Activated CD4-positive, alpha-beta T cell treated with anti-CD3 and anti-CD28 coated beads, Interleukin-2, amount 10 ng/mL, durations not matched to agents 24 days and 14 days (primary cell): ENCODE measurements around the gene EHBP1. TPM values are rescaled to one million over a fixed set of nuclear protein-coding genes. Genes with fewer than 3 reads are reported as not detected.

Experiments
- DNase-seq: peaks from one replicate; pipeline ENCODE4 v3.0.0; 2022
- H3K27ac Mint-ChIP-seq: one replicate; pipeline ENCODE4 v1.8.0; 2022; ENCODE audit warnings: mild to moderate bottlenecking, mixed read lengths
- H3K27me3 Mint-ChIP-seq: one replicate; pipeline ENCODE4 v1.8.0; 2022; ENCODE audit warnings: mixed read lengths
- H3K36me3 Mint-ChIP-seq: one replicate; pipeline ENCODE4 v1.8.0; 2022; ENCODE audit warnings: low read depth, mild to moderate bottlenecking, mixed read lengths
- H3K4me1 Mint-ChIP-seq: one replicate; pipeline ENCODE4 v1.8.0; 2021; ENCODE audit warnings: mixed read lengths
- H3K4me3 Mint-ChIP-seq: one replicate; pipeline ENCODE4 v1.8.0; 2022; ENCODE audit warnings: mild to moderate bottlenecking, moderate library complexity, mixed read lengths
- H3K9me3 Mint-ChIP-seq: one replicate; pipeline ENCODE4 v1.8.0; 2021; ENCODE audit warnings: mixed read lengths
- intact Hi-C: fragments of 100-400 bp; cut with micrococcal nuclease; formaldehyde crosslinking; loops from one replicate; pipeline ENCODE4 v1.15.1; 2023
- total RNA-seq: library from RNA; stranded (reverse); gene quantifications from 2 replicates; pipeline ENCODE4 v1.2.3, GENCODE V29; 2022

Gene EHBP1
- total RNA-seq, 1 donor from 2014 or later: 27.4 TPM

DNA sequence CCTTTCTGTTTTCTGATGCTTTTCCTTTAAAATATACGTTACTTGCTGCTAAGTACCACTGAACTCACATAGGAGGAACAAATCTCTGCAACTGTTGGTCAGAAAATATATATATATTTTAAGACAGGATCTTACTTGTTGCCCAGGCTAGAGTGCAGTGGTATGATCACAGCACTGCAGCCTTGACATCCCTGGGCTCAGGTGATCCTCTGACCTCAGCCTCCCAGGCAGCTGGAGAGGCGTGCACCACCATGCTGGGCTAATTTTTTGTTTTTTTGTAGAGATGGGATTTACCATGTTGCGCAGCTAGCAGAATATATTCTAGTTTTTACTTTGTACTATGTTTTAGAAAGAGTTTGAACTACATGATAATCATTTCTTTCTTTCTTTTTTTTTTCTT is 51.5 kb downstream of the EHBP1 start:
- H3K4me3 Mint-ChIP-seq: no peak overlapping the region

DNA sequence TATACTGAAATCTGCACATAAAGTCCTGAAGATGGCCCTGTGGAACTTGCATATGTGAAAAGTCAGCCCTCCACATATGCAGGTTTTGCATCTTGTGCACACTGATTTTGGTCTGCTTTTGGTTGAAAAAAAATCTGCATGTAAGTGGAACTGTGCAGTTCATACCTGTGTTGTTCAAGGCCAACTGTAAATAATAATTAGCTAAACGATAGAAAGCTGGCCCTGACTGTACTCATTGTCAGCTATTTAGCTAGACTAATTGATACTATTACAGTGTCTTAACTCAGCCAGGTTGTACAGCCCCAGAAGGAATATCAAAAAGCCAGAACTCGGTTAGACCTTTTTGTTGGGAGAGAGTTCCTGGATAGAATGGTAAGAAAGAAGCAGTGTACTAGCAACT is 54.5 kb downstream of the EHBP1 start:
- DNase-seq: no peak
- Mint-ChIP-seq H3K27ac (no peak overlapping the region), H3K9me3 (no peaks in the 10 kb centered on the region), H3K4me1 (peaks cover 1% of the 10 kb centered on the region), H3K36me3 (no peaks in the 10 kb centered on the region), H3K4me3 (no peak overlapping the region), H3K27me3 (no peaks in the 10 kb centered on the region)
- intact Hi-C loops: no loop called here

More for the DNA sequence above, 51.5 kb downstream of the EHBP1 start:
- peaks cover 4% of the 10 kb centered on the region for H3K9me3 Mint-ChIP-seq
- H3K27ac Mint-ChIP-seq: no peak overlapping the region
- intact Hi-C loops: no loop called here
- no peaks in the 10 kb centered on the region for H3K27me3 Mint-ChIP-seq
- H3K36me3 Mint-ChIP-seq: no peaks in the 10 kb centered on the region
- peaks cover 1% of the 10 kb centered on the region for H3K4me1 Mint-ChIP-seq
- DNase-seq: no peak

DNA sequence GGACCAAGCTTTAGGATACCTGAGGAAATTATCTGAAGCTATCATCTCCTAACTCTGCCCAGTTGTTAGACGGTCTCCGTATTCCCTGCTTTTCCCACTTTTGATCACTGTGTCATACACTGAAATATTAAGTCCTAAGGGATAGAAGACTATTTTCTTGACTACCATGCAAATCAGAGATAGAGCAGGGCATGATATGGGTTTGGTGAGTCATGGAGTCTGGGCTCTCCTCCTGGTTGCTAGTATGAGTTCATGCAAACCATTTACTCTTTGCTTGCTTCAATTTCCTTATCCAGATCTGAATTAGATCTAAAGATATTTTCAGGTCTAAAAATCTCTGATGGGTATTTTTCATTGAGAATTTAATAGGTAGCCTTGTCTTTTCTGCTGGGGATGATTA is 55.0 kb downstream of the EHBP1 start:
- no peak for DNase-seq
- Mint-ChIP-seq H3K9me3 (no peaks in the 10 kb centered on the region), H3K4me1 (no peaks in the 10 kb centered on the region), H3K36me3 (no peaks in the 10 kb centered on the region), H3K27ac (no peak overlapping the region), H3K27me3 (no peaks in the 10 kb centered on the region), H3K4me3 (no peak overlapping the region)
- intact Hi-C loops: no loop called here

DNA sequence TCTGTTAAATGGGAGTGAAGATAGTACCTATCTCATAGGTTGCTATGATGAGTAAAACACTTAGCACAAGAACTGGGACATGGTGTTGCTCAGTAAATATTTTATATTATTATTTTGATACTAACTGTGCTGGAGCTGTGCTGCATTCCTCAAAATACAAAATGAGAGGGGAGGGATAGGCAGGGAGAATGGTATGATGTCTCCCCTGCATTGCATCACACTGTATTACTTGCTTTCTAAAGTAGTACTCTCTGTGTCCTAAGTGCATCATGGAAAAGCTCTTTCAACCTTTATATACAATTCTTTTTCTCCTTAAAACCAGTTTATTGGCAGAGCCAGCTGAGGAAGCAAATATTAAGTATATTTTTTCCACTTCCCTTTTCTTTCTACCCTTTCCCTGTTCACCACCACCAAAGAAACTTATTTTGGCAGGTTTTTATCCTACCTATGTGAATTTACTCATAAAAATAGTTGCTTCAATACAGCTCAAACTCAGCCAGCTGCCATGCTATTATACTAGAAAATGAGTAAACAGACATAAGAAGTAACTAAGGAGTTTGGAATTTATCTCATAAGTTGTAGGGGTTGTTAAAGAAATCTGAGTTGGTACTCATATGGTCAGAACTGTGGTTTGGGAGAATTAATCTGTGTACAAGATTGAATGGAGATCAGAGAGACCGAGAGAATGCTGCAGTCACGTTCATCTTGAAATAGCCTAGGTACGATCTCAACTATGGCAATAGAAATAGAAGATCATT is 60.3 kb downstream of the EHBP1 start:
- H3K36me3 Mint-ChIP-seq: no peaks in the 10 kb centered on the region
- no peaks in the 10 kb centered on the region for H3K27me3 Mint-ChIP-seq
- no peak overlapping the region for H3K4me3 Mint-ChIP-seq
- H3K27ac Mint-ChIP-seq: no peak overlapping the region
- no peaks in the 10 kb centered on the region for H3K4me1 Mint-ChIP-seq
- H3K9me3 Mint-ChIP-seq: no peaks in the 10 kb centered on the region
- DNase-seq: no peak
- intact Hi-C loops: no loop called here

DNA sequence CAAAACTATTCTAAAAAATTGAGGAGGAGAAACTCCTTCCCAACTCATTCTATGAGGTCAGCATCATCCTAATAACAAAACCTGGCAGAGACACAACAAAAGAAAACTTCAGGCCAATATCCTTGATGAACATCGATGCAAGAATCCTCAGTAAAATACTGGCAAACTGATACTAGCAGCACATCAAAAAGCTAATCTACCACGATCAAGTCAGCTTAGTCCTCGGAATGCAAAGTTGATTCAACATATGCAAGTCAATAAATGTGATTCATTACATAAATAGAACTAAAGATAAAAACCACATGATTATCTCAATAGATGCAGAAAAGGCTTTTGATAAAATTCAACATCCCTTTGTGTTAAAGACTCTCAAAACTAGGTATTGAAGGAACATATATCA is 63.1 kb downstream of the EHBP1 start:
- H3K36me3 Mint-ChIP-seq: no peaks in the 10 kb centered on the region
- no peak overlapping the region for H3K4me3 Mint-ChIP-seq
- no peak overlapping the region for H3K27ac Mint-ChIP-seq
- no peaks in the 10 kb centered on the region for H3K4me1 Mint-ChIP-seq
- no peak for DNase-seq
- intact Hi-C loops: no loop called here
- no peaks in the 10 kb centered on the region for H3K9me3 Mint-ChIP-seq
- no peaks in the 10 kb centered on the region for H3K27me3 Mint-ChIP-seq

DNA sequence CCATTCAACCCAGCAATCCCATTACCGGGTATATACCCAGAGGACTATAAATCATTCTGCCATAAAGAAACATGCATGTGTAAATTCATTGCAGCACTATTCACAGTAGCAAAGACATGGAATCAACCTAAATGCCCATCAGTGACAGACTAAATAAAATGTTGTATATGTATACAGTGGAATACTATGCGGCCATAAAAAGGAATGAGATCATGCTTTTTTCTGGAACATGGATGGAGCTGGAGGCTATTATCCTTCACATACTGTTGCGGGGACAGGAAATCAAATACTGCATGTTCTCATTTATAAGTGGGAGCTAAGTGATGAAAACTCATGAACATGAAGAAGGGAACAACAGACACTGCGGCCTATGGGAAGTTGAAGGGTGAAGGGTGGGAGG is 65.1 kb downstream of the EHBP1 start:
- no peak overlapping the region for H3K4me3 Mint-ChIP-seq
- H3K27ac Mint-ChIP-seq: no peak overlapping the region
- H3K36me3 Mint-ChIP-seq: no peaks in the 10 kb centered on the region
- intact Hi-C loops: no loop called here
- no peaks in the 10 kb centered on the region for H3K9me3 Mint-ChIP-seq
- no peaks in the 10 kb centered on the region for H3K27me3 Mint-ChIP-seq
- DNase-seq: no peak
- peaks cover 2% of the 10 kb centered on the region for H3K4me1 Mint-ChIP-seq

DNA sequence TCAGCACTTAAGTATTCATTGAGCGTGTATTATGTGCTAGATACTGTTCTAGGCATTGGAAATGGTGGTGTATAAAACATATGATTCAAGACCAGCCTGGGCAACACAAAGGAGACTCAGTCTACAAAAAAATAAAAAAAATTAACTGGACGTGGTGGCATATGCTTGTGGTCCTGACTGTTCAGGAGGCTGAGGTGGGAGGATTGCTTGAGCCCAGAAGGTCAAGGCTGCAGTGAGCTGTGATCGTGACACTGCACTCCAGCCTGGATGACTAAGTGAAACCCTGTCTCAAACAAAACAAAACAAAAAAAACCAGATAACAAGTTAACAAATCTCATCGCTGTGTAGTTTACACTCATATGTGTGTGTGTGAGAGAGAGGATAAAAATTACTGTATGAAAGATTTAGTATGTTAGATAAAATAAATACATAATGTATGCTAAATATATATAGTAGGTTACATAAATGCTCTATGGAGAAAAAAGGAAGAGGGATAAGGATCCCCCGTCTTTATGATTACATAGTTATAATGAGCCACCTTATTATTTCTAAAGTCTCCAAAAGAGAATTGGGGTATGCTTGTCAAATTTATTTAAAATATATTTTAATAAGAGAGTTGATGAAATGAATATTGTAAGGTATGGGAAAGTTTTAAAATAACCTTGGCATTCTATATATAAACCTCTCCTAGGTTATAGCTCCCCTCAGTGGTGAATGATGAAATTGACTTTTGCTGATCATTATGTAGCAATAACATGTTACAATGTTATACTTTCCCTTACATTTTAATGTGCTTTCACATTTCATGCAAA is 69.2 kb downstream of the EHBP1 start:
- DNase-seq: peak; percentile 68
- Mint-ChIP-seq H3K27ac (no peak overlapping the region), H3K36me3 (no peaks in the 10 kb centered on the region), H3K9me3 (no peaks in the 10 kb centered on the region), H3K27me3 (no peaks in the 10 kb centered on the region), H3K4me1 (peaks cover 2% of the 10 kb centered on the region), H3K4me3 (no peak overlapping the region)
- intact Hi-C loops: loop anchor here (1.0 kb wide), 1 partner anchor 317 kb away; no protein-coding TSS in a partner anchor

DNA sequence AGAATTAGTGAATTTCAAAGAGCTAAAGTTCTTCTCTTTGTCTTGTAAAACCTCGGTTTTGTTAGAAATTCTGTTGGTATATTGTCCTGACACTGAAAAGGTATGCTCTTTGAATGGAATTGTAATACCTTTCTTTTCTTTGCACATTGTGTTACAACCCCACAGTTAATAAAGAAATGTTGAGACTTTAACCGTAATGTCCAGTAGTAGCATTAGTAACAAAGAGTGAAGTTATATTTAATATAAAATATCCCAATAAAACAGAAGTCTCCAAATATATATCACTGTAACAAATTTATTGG is 69.8 kb downstream of the EHBP1 start:
- H3K27me3 Mint-ChIP-seq: no peaks in the 10 kb centered on the region
- no peaks in the 10 kb centered on the region for H3K9me3 Mint-ChIP-seq
- intact Hi-C loops: loop anchor here (1.0 kb wide), 1 partner anchor 318 kb away; no protein-coding TSS in a partner anchor
- peaks cover 2% of the 10 kb centered on the region for H3K4me1 Mint-ChIP-seq
- no peaks in the 10 kb centered on the region for H3K36me3 Mint-ChIP-seq
- no peak overlapping the region for H3K27ac Mint-ChIP-seq
- no peak for DNase-seq
- no peak overlapping the region for H3K4me3 Mint-ChIP-seq

DNA sequence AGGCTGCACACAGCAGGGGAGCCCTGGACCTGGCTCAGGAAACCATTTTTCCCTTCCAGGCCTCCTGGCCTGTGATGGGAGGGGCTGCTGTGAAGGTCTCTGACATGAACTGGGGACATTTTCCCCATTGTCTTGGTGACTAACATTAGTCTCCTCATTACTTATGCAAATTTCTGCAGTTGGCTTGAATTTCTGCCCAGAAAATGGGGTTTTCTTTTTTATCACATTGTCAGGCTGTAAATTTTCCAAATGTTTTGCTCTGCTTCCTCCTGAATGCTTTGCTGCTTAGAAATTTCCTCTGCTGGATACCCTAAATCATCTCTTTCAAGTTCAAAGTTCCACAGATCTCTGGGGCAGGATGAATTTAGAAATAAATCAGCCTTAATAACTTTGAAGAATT is 78.2 kb downstream of the EHBP1 start:
- DNase-seq: no peak
- peaks cover 5% of the 10 kb centered on the region for H3K9me3 Mint-ChIP-seq
- no peaks in the 10 kb centered on the region for H3K27me3 Mint-ChIP-seq
- H3K36me3 Mint-ChIP-seq: peaks cover 6% of the 10 kb centered on the region
- intact Hi-C loops: no loop called here
- H3K4me3 Mint-ChIP-seq: no peak overlapping the region
- H3K27ac Mint-ChIP-seq: no peak overlapping the region
- peaks cover 5% of the 10 kb centered on the region for H3K4me1 Mint-ChIP-seq

DNA sequence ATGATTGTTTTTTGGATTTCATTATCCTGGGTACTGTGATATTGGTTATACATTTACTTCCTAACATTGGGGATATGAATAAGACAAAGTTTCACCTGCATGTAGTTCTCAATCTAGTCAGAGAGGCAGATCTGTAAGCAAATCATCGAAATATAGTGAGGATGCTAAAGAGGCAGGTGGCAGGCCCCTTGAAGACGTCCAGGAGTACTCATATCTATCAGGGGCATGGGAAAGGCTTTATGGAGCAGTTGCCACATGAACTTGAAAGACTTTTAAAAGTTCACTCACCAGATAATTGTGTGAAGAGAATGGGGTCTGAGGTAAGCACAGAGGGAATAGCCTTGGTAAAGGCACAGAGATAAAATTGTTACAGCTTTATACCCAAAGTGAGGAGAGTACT is 78.8 kb downstream of the EHBP1 start:
- Mint-ChIP-seq H3K4me1 (peaks cover 5% of the 10 kb centered on the region), H3K27ac (no peak overlapping the region), H3K36me3 (peaks cover 6% of the 10 kb centered on the region), H3K9me3 (peaks cover 5% of the 10 kb centered on the region), H3K27me3 (no peaks in the 10 kb centered on the region), H3K4me3 (no peak overlapping the region)
- intact Hi-C loops: no loop called here
- DNase-seq: no peak

DNA sequence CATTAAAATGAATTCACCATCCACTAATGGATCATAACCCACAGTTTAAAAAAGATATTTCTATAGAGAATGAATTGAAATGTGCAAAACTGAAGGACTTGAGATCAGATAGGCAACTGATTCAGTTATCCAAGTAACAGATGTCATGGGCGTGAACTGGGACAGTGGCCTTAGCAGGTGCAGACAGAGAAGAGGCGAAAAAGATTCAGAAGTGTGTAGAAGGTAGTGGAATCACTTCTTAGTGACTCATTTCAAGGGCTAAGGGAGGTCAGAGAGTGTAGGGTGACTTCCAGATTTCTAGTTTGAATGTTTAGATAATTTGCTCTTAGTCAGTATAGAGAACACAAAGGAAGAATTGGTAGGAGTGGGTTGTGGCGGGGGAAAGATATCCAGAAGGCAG is 79.7 kb downstream of the EHBP1 start:
- Mint-ChIP-seq H3K4me3 (no peak overlapping the region), H3K27me3 (no peaks in the 10 kb centered on the region), H3K27ac (no peak overlapping the region), H3K9me3 (peaks cover 5% of the 10 kb centered on the region), H3K36me3 (peaks cover 6% of the 10 kb centered on the region), H3K4me1 (peaks cover 11% of the 10 kb centered on the region)
- intact Hi-C loops: loop anchor here (5.0 kb wide), 2 partner anchors 262 to 757 kb away; no protein-coding TSS in a partner anchor
- no peak for DNase-seq

DNA sequence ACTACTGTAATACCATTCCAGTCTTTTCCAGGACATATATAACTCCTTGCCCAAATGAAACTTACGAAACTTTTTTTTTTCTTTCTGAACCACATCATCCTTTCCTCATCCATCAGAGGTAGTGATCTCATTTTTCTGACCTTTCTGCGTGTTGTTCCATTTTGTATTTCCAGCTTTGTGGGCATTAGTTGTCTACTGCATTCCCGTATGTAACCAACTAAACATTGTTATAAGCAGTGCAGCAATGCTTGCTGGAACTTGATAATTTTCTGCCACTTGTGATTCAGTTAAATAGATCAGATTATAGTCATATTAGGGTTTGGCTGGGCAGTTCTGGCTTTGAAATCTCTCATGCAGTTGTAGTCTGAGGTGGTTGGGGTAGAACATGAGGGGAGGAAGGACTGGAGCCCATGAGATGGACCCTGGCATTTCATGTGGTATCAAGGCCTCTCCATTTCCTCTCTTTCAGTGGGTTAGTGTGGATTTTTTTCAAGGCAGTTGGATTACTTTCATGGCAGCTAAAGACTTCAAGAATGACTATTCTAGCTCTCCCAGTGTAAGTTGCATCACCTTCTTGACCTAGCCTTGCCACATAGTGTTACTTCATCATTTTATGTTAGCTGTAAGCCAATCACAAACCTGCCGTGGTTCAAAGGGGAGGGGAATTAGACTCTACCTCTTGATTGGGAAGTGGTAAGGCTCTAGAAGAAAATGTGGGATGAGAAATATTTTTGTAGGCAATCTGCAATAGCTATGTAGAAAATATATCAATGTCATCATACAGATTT is 80.5 kb downstream of the EHBP1 start:
- no peak for DNase-seq
- Mint-ChIP-seq H3K27me3 (no peaks in the 10 kb centered on the region), H3K36me3 (peaks cover 6% of the 10 kb centered on the region), H3K4me1 (peaks cover 11% of the 10 kb centered on the region), H3K9me3 (peaks cover 5% of the 10 kb centered on the region), H3K27ac (no peak overlapping the region), H3K4me3 (no peak overlapping the region)
- intact Hi-C loops: loop anchor here (5.0 kb wide), 2 partner anchors 261 to 756 kb away; no protein-coding TSS in a partner anchor

DNA sequence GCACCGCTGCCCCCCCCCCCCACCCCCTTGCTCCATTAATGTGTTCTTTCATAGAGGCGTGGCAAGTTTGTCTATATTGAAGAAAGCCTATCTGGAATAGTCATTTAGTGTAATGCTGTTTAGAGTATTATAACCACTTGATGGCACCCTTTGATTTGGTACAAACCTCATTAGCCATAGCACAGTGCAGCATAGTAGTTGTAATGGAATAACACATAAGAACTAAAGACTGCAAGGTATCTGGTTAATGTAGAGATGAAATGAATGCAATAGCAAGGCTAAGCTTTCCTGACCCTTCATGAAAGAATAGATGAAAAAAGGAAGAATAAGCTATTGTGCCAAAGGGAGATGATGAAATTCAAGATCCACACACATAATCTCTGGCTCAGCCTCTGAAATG is 81.9 kb downstream of the EHBP1 start:
- no peak for DNase-seq
- no peak overlapping the region for H3K4me3 Mint-ChIP-seq
- peaks cover 5% of the 10 kb centered on the region for H3K9me3 Mint-ChIP-seq
- H3K36me3 Mint-ChIP-seq: peaks cover 6% of the 10 kb centered on the region
- intact Hi-C loops: loop anchor here (1.0 to 5.0 kb wide), 3 partner anchors 260 to 755 kb away; no protein-coding TSS in a partner anchor
- H3K27me3 Mint-ChIP-seq: no peaks in the 10 kb centered on the region
- no peak overlapping the region for H3K27ac Mint-ChIP-seq
- peaks cover 11% of the 10 kb centered on the region for H3K4me1 Mint-ChIP-seq

DNA sequence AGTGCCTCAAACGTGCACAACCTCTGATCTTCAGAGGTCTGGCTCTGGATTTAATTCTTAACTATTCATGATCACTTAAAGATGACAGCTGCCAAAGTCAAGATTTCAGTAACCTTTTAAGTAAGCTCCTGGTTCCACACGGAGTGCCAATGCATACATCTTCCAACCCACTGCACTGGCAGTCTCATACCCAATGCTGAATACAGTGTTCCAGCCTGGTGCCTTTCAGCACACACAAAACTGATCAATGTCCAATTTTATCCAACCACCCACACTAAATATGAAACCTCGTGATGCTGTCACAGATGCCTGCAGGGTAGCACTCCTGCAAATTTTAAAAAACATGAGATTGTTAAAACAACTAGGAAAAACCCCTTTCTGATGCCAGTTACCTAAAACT is 84.0 kb downstream of the EHBP1 start:
- H3K4me3 Mint-ChIP-seq: no peak overlapping the region
- no peak overlapping the region for H3K27ac Mint-ChIP-seq
- H3K27me3 Mint-ChIP-seq: no peaks in the 10 kb centered on the region
- H3K36me3 Mint-ChIP-seq: no peaks in the 10 kb centered on the region
- no peak for DNase-seq
- H3K4me1 Mint-ChIP-seq: peaks cover 11% of the 10 kb centered on the region
- H3K9me3 Mint-ChIP-seq: no peaks in the 10 kb centered on the region
- intact Hi-C loops: loop anchor here (5.0 kb wide), 2 partner anchors 258 to 753 kb away; no protein-coding TSS in a partner anchor
